Ramos (cell line): ENCODE data around the gene GSTM5.
"Not testable (repeated sequence)": the region's sequence is repeated elsewhere in the genome, so short reads cannot be mapped to it uniquely, and the experiment has no call there.

Source experiments
- in situ Hi-C: fragments of 300-500 bp; cut with MboI; formaldehyde crosslinking; loops from one replicate; pipeline ENCODE4 v1.14.3; 2022; ENCODE audit warnings: low sequenced_read_pairs; ENCODE audit not compliant: unreplicated experiment

The GSTM5 gene

DNA sequence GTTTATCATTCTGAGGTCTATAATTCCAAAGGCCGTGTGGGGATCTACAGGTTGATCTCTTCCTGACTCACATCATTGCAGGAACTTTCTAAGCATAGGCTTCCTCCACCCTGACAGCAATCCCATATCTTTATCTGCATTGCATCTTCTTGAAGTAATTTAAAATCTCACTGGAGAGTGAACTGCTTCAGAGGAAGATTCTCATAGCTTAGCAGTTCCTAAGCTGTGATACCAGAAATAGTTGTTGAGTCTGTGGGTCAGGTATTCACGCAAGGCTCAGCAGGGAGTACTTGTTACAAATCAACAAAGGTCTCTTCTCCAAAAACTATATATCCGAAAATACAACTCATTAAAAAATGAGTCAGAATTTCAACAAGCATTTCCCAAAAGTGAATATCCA lies 16.9 kb upstream of the GSTM5 start:
- in situ Hi-C loops: not testable (repeated sequence)

GRCh38 chr1:109697066-109697465 lies 15.0 kb upstream of the GSTM5 start:
- in situ Hi-C loops: no loop called here

GRCh38 chr1:109697861-109698260 lies 14.2 kb upstream of the GSTM5 start:
- in situ Hi-C loops: not testable (repeated sequence)

DNA sequence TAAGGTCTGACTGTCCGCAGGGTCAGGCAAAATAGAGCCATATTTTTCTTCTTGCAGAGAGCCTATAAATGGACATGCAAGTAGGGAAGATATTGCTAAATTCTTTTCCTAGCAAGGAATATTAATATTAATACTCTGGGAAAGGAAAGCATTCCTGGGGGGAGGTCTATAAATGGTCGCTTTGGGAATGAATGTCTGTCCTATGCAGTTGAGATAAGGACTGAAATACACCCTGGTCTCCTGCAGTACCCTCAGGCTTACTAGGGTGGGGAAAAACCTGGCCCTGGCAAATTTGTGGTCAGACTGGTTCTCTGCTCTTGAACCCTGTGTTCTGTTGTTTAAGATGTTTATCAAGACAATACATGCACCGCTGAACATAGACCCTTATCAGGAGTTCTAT lies 9.1 kb upstream of the GSTM5 start:
- in situ Hi-C loops: not testable (repeated sequence)

DNA sequence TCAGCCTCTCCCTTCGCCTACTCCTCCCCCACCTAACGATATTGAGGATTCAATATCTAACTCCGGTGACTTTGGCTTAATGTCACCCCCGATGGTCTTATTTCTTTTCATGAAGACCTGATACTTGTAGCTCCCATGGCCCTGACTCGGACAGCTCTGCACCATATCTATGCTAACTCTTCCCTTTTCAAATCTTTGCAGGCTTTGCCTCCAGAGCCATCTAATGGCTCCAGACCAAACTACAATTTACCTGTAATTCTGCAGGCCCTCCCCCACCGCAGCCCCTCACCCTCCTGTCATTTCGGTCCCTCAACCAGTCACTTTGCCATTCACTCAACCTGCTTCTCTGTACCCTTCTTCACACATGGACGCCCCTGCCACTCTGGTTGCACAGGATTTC lies 7.9 kb upstream of the GSTM5 start:
- in situ Hi-C loops: no loop called here

DNA sequence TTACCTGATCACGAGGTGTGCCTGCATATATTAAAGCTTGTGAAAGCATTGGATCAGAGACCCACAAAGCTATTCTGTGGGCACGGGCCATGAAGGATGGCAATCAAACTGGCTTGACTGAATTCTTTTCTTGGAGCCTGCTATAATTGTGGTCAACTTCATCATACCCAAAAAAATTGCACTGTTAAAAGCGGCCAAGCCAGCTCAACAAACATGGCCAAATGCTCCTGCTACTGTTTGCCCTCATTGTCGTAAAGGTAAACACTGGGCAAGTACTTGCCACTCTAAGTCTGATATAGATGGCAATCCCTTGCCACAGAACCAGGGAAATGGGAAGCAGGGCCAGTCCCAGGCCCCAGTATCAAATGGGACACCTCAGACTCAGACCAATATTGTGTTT lies 6.6 kb upstream of the GSTM5 start:
- in situ Hi-C loops: no loop called here

DNA sequence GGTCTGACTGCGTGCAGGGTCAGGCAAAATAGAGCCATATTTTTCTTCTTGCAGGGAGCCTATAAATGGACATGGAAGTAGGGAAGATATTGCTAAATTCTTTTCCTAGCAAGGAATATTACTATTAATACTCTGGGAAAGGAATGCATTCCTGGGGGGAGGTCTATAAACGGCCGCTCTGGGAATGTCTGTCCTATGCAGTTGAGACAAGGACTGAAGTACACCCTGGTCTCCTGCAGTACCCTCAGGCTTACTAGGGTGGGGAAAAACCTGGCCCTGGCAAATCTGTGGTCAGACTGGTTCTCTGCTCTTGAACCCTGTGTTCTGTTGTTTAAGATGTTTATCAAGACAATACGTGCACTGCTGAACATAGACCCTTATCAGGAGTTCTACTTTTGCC lies 3.1 kb upstream of the GSTM5 start:
- in situ Hi-C loops: not testable (repeated sequence)

- in situ Hi-C loops: not testable (repeated sequence)
These were observed 2.2 kb upstream of the GSTM5 start for GRCh38 chr1:109709822-109710221.

DNA sequence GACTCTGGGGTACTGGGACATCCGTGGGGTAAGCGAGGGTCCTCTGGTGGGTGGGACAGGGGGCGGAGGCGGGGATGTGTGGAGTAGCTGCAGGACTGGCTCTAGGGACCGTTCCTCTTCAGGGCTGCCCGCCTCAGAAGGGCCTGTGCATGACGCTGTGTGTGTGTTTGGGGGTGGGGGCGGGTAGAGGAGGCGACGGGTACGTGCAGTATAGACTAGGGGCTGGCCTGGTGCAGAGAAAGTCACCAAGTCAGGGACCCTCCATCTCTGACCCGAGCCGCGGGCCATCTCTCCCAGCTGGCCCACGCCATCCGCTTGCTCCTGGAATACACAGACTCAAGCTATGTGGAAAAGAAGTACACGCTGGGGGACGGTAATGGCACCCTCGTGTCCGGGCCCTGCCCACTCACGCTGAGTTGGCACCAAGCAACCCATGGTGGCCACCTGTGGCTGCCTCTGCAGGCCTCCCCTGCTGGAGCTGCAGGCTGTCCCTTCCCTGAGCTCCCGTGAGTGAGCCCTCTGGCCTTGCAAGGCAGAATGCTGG lies 342 bp downstream of the GSTM5 start:
- in situ Hi-C loops: no loop called here

DNA sequence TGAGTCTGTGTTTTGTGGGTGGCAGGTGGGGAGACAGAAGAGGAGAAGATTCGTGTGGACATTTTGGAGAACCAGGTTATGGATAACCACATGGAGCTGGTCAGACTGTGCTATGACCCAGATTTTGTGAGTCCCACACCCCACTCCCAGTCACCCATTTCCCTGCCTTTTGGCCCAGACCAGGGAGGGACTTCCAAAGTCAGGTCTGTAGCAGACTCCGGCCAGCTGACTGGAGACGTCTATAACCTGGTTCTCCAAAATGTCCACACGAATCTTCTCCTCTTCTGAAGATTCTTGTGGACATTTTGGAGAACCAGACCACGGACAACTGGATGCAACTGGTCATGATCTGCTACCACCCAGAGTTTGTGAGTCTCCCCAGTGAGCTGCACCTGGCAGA lies 1.6 kb downstream of the GSTM5 start:
- in situ Hi-C loops: no loop called here

DNA sequence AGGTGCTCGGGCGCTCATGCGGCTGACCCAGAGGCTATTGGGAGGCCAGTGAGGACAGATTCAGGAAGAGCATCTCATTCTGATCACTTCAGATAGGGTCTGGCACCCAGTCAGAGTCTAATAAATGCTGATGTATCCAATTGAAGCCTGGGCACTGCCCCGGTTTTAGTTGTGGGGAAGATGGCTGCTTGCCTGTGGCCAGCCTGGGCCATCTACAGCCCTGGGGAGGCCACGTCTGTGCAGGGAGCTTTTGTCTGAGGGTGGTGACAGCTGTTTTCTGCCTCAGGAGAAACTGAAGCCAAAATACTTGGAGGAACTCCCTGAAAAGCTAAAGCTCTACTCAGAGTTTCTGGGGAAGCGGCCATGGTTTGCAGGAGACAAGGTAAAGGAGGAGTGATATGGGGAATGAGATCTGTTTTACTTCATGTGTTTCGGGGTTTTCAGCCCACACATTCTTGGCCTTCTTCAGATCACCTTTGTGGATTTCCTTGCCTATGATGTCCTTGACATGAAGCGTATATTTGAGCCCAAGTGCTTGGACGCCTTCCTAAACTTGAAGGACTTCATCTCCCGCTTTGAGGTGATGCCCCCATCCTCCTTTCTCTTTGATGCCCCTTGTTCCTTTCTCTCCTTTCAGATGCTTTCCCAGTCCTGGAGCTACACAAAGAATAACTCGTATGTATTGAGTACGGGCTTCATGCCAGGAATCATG lies 2.8 kb downstream of the GSTM5 start:
- in situ Hi-C loops: no loop called here

DNA sequence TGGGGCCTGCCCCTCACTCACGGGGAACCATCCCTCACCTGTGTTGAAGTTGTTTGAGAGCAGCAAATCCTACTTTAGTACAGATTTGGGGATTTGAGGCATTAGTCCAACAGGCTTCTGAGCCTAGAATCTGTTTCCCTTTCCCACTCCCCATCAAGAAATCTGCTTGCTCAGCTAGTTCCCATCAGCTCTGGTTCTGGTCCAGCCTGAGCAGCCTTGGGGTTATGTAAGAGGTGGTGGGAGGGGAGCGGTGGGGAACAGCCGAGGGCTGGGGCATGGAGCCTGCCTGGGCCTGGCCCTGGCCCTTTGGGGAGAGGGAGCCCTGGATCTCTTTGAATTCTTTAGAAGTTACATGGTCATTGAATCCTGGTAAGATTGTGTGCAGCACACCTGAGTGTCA lies 4.1 kb downstream of the GSTM5 start:
- in situ Hi-C loops: no loop called here

DNA sequence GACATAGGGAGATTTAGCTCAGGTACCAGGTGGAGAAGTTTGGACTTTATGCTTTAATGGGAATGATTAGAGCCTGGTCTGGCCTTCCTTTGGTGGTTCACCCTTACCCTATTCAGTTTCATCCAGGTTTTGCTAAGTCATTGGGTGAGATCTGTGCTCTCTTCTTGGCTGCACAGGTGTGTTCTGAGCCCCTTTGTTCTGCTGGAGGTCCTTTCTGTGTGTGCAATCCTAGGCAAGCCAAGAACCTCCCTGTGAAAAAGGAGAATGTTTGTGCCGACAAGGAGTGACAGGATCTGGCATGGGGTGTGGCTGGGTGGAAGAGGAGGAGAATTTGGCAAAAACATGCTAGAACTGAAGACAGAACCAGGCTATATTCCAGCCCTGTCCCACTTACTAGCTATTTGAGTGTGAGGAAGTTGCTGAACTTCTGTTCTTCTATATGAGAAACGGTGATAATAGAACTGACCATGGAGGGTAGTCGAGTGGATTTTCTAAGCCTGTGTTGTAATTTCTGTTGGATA lies 4.6 kb downstream of the GSTM5 start:
- in situ Hi-C loops: no loop called here

GRCh38 chr1:109717729-109718128 lies 5.7 kb downstream of the GSTM5 start:
- in situ Hi-C loops: no loop called here

DNA sequence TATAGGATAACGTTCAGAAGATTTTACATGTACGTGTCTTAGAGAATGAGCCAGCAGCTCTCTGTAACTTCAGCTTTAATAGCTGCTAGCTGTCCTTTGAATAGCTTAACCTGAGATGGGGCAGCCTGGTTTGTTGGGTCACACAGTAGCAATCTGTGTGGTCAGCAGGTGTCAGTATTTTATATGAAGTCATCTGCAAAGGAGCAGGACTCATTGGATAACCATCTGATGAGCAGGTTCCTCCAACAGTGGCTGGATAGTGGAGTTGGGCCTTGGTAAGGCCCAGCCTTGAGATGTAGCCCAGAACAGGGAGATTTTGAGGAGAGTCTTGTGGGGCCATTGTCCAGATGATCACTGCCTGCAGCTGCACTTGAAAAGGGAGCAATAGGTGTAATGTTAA lies 6.4 kb downstream of the GSTM5 start:
- in situ Hi-C loops: no loop called here

DNA sequence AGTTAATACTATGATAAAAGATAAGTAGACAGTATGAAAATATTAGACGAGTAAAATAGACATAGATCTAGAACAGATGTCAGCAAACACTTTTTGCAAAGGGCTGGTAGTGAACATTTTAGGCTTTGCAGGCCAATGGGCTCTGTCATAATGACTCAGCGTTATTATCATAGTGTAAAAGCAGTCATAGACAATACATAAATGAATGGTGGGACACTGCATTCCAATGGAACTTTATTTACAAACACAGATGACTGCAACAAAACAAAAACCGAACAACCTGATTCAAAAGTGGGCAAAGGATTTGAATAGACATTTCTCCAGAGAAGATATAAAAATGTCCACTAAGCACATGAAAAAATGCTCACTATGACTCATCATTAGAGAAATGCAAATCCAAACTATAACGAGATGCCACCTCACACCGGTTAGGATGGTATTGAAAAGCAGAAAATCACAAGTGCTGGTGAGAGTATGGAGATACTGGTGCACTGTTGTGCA lies 7.3 kb downstream of the GSTM5 start:
- in situ Hi-C loops: no loop called here

DNA sequence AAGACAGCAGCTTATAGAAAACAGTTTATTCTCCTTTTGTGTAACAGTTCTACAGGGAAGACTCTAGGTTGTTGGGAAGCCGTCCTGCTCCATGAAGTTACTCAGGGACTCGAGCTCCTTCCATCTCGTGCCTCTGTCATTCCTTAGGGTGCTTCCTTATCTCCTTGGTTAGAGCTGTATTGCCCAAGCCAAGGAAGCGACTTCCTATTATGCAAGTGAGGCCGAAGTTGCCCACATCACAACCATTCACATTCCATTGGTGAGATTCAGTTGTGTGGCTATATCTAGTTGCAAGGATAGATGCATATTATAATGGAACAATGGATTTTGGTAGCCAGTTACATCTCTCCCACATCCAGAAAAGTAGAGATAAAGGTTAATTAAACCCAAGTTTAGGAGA lies 9.0 kb downstream of the GSTM5 start:
- in situ Hi-C loops: no loop called here

DNA sequence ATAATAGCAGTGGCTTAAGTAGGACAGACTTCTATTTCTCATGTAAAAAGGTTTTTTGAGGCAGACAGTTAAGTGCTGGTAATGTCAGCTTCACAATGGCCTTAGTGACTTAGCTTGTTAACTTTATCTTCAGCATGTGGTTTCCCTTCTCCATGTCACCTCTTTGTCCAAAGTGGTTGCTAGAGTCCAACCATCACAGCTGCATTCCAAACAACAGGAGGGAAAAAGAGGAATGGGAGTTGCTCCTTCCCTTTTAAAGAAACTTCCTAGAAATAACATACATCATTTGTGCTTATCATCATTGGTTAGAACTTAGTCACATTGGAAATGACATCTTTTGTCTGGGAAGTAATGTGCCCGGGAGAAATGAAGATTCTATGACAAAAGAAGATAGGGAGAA lies 9.9 kb downstream of the GSTM5 start:
- in situ Hi-C loops: no loop called here

DNA sequence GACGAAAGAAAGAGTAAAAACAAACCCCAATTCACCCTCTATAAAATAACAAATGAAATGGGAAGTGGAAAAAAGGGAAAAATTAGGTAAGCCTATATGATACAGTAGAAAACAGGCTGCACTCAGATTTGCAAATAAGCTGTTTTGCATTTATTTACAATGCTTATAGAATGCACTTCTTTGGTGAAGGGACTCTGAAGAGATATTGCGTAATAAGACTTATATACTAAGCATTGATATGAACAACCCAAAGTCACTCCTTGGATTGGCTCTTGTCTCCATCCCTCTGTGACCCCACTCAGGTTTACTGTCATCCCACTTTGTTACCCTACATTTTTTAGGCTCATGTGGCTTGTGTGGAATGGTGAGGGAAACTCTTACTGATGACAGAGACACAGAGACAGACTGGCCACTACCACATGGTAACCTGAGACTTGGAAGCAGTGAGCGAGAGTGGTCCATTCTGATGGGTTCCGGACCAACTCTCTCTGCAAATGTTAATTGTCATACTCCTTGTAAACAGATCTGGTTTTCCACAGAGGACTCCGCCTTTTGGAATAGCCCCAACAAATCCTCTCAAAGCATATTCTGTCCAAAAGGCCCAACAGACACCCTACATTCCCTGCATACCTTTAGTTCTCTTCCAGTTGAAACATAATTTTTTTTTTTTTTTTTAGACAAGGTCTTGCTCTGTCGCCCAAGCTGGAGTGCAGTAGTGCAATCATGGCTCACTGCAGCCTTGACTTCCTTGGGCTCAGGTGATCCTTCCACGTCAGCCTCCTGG lies 11.0 kb downstream of the GSTM5 start:
- in situ Hi-C loops: no loop called here

DNA sequence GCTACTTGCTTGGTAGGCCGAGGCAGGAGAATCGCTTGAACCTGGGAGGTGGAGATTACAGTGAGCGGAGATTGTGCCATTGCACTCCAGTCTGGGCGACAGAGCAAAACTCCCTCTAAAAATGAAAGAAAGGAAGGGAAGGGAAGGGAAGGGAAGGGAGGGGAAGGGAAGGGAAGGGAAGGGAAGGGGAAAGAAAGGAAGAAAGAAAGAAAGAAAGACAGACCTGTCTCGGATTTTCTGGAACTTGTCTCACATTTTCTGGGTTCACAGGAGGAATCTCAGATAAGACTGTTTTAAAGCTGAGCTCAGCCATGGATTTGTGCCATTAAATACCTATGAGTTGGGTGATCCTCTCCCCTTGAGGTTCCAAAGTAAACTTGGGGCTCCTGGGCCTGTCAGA lies 12.9 kb downstream of the GSTM5 start:
- in situ Hi-C loops: no loop called here

- in situ Hi-C loops: no loop called here
These were observed 13.5 kb downstream of the GSTM5 start for GRCh38 chr1:109725510-109725909.
